ENCODE measurements around the gene FRY. TPM values are rescaled to one million over a fixed set of nuclear protein-coding genes. Genes with fewer than 3 reads are reported as not detected.

The FRY gene
- total RNA-seq, 1 donor from 2014 or later = 98.7 TPM

- DNase-seq (ENCODE audit: low read depth, low spot score) = no peak
These were observed 270.9 kb downstream of the FRY start for GRCh38 chr13:32302461-32302860.

DNA sequence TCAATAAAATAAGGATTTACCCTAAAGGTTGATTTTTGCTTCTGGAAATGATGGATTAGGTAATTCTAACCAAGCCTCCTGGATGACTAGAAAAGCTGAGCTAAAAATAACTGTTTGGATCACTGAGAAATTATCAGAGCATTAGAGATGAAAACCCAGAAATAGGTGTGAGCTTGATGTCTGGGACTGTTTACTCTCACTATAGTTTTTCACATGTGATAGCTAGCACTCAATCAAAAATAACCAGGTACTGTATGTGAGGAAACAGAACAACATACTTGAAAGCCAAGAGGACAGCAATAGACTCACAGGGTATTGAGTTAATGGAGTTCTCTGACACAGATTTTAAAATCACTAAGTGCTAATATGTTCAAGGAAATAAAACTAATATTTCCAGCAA, 274.1 kb downstream of the FRY start:
- DNase-seq (ENCODE audit: low read depth, low spot score) = no peak

DNA sequence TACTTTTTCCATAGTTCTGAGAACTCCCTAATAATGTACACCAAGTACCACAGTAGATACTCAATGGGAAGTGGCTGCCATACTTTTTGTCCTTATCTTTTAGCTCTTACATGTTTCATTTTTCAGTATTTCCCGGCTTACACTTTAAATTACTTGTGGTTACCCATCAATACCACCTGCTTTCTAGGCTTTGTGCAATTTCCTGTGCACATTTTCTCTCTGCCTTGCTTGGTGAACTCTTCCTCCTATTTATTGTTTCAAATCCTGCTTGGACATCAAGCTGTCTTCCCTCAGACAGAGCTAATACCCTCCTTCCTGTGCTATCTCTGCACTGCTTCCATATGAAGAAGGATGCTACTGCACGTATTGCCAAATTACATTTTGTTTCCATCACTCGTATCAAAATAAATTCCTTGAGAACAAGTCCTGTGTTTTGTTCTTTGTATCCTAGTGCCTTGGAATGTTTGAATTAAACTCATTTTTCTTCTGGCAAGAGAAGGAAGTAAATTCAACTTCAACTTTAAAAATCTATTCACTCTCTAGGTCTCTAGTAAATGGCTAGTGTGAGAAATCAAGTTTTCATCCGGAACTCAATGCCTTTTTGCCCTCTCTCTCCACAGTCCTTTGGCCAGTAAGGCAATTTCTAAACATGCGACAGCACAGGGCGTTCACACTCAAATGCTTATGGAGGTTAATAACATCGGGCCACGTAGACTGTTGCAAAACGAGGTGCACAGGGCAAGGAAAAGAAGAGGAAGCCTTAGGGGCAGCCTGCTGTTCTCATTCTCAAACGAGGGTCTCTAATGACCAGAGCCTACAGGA, 277.9 kb downstream of the FRY start:
- no peak for DNase-seq (ENCODE audit: low read depth, low spot score)

- DNase-seq (ENCODE audit: low read depth, low spot score) = no peak
These were observed 278.6 kb downstream of the FRY start for GRCh38 chr13:32310134-32310706.

DNA sequence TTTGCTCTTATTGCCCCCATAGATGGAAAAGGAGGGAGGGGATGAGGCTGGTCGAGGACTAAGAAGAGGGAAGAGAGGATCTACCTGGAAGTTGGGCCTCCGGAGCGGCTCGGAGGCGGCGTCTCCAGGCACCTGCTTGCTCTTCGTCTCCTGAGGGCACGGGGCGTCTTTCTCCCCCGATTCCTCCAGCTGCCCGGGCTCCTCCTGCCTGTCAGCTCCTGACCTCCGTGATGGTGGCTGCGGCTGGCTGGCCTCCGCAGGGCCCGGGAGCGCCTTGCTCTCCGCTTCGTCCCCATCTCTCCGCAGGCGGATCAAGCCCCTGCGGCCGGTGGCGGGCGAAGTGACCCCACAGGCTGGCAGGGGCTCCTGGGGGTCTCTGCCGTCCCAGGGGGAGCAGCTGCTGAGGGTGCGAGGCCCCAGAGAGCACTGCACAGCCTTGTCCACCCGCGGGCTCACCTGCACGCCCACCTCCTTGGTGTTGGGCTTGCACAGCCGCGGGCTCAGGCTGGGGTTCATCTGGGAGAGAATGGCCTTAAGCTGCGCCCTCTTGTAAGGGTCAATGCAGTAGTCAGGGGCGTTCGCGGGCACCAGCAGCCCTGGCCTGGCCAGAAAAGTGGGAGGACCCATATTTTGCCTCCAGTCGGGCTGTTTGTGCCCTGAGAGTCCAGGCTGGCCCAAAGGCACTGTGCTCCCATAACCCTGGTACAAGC, 279.8 kb downstream of the FRY start:
- no peak for DNase-seq (ENCODE audit: low read depth, low spot score)

GRCh38 chr13:32314271-32315237, 283.0 kb downstream of the FRY start:
- DNase-seq (ENCODE audit: low read depth, low spot score) = no peak

GRCh38 chr13:32315238-32316027, 283.9 kb downstream of the FRY start, which contains the start of the genes BRCA2 and ZAR1L:
BRCA2 (plus strand) TSS chr13:32315508; CDS start chr13:32316461, 953 bp downstream.
ZAR1L (minus strand) TSS chr13:32315363; CDS start chr13:32311925, 3,438 bp downstream.
- DNase-seq (ENCODE audit: low read depth, low spot score) = peak; percentile 71

DNA sequence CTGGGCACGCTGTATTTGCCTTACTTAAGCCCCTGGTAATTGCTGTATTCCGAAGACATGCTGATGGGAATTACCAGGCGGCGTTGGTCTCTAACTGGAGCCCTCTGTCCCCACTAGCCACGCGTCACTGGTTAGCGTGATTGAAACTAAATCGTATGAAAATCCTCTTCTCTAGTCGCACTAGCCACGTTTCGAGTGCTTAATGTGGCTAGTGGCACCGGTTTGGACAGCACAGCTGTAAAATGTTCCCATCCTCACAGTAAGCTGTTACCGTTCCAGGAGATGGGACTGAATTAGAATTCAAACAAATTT, 284.4 kb downstream of the FRY start:
- no peak for DNase-seq (ENCODE audit: low read depth, low spot score)

- no peak for DNase-seq (ENCODE audit: low read depth, low spot score)
These were observed 284.9 kb downstream of the FRY start for GRCh38 chr13:32316501-32316900.

DNA sequence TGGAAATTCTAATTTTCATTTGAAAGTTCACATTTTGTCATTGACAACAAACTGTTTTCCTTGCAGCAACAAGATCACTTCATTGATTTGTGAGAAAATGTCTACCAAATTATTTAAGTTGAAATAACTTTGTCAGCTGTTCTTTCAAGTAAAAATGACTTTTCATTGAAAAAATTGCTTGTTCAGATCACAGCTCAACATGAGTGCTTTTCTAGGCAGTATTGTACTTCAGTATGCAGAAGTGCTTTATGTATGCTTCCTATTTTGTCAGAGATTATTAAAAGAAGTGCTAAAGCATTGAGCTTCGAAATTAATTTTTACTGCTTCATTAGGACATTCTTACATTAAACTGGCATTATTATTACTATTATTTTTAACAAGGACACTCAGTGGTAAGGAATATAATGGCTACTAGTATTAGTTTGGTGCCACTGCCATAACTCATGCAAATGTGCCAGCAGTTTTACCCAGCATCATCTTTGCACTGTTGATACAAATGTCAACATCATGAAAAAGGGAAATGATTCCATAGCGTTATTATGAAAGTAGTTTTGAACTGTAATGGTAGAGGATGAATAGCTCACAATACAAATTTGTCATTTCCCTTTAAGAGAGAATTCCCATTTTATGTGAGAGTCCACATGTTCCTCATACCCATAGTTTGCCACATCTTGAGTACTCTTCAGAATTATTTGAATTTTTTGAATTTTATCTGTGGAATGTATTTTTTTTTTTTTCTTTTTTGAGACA, 286.3 kb downstream of the FRY start:
- DNase-seq (ENCODE audit: low read depth, low spot score) = no peak

- DNase-seq (ENCODE audit: low read depth, low spot score) = no peak
These were observed 289.0 kb downstream of the FRY start for GRCh38 chr13:32320528-32320927.

GRCh38 chr13:32323912-32324311, 292.3 kb downstream of the FRY start:
- no peak for DNase-seq (ENCODE audit: low read depth, low spot score)

- DNase-seq (ENCODE audit: low read depth, low spot score) = no peak
These were observed 298.9 kb downstream of the FRY start for GRCh38 chr13:32330441-32330840.

DNA sequence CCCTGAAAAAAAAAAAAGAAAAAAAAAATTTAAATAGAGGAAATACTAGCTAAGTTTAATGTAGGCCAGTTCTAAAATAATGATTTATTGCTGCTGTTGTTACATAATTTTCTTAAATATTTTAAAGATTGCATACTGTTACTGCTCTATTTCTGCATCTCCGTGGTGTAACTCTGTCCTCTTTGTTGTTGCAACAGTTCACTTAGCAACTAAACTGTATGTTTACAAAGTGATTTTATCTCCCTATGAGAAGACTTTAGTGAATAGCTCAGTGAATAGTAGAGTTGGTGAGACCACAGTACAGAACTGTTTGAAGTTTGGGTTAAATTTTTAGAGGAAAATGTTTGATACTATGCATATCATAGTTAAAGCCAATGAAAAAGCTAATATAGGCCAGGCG, 303.1 kb downstream of the FRY start:
- DNase-seq (ENCODE audit: low read depth, low spot score) = no peak

GRCh38 chr13:32340914-32341313, 309.3 kb downstream of the FRY start:
- DNase-seq (ENCODE audit: low read depth, low spot score) = no peak

GRCh38 chr13:32347651-32348050, 316.1 kb downstream of the FRY start:
- no peak for DNase-seq (ENCODE audit: low read depth, low spot score)
